PC-3 (cell line): ENCODE measurements around the gene GBP6.

Experiments
- EZH2 ChIP-seq: fragments of 300-600 bp; sonication (generic); IDR thresholded peaks from one replicate; pipeline ENCODE4 v1.6.1; 2017; ENCODE audit warnings: antibody characterized with exemption, mild to moderate bottlenecking, low read length; ENCODE audit not compliant: unreplicated experiment
- TF ChIP-seq, protein P1 (sequence below): fragments of 300-600 bp; sonication (generic); conservative IDR thresholded peaks from 2 replicates; pipeline ENCODE4 v1.5.1; 2017; ENCODE audit warnings: antibody characterized with exemption, low read depth, mild to moderate bottlenecking, low read length

DNA sequence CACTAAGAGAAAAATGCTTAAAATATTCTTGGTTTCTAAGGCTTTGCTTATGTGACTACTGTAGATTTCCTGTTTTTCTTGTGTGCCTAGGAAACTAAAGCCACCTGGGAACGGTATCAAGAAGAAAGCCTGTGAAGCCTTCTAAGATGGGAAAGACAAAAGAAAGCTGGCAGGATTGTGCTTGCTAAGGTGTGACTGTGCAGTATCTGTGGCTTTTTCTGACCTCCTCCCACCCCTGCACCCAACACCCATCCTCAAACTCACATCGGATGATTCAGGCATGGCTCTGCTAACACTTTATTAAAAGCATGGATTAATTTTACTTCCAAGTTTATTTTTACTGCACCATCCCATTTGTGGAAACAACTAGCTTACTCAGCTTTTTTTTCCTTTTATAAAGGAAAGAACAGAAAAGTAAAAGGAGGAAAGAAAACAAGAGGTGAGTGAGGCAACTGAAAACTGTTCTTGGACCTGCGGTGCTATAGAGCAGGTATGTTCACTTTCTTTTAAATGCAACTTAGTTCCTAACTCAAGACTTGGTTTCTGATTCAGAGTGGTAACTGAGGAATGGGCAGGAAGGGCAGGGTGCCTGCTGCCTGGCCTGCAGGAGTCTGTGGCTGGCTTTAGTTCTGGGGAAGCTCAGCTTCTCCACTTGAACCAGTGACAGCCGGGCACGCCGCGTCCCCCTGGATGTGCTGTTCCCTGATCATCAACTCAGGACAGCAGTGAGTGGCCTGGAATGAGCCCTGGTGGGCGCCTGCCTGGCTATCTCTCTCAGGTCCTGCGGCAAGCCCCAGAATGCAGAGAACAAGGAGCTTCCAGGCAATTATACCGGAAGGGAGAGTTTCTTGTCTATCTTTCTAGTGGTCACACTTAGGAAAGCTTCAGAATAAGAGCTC, at the start of gene GBP6:
- no peak for TF ChIP-seq EZH2
- TF ChIP-seq, protein P1, sequence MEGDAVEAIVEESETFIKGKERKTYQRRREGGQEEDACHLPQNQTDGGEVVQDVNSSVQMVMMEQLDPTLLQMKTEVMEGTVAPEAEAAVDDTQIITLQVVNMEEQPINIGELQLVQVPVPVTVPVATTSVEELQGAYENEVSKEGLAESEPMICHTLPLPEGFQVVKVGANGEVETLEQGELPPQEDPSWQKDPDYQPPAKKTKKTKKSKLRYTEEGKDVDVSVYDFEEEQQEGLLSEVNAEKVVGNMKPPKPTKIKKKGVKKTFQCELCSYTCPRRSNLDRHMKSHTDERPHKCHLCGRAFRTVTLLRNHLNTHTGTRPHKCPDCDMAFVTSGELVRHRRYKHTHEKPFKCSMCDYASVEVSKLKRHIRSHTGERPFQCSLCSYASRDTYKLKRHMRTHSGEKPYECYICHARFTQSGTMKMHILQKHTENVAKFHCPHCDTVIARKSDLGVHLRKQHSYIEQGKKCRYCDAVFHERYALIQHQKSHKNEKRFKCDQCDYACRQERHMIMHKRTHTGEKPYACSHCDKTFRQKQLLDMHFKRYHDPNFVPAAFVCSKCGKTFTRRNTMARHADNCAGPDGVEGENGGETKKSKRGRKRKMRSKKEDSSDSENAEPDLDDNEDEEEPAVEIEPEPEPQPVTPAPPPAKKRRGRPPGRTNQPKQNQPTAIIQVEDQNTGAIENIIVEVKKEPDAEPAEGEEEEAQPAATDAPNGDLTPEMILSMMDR, result no peak
